HG03139 (cell line): ENCODE measurements around the gene KDM5D.

Source experiments
- ATAC-seq: cut with Tn5 transposase; IDR thresholded peaks from one replicate; pipeline ENCODE4 v1.9.1; 2021; ENCODE audit not compliant: unreplicated experiment

Gene KDM5D

GRCh38 chrY:19744381-19745378 lies at the start of gene KDM5D:
Gene KDM5D, minus strand, starts transcription at chrY:19744726. Its CDS starts 192 bp downstream, at chrY:19744534.
- peak; percentile 61 for ATAC-seq

- no peak for ATAC-seq
Observed at GRCh38 chrY:19768375-19768774, 23.8 kb upstream of the KDM5D start.

DNA sequence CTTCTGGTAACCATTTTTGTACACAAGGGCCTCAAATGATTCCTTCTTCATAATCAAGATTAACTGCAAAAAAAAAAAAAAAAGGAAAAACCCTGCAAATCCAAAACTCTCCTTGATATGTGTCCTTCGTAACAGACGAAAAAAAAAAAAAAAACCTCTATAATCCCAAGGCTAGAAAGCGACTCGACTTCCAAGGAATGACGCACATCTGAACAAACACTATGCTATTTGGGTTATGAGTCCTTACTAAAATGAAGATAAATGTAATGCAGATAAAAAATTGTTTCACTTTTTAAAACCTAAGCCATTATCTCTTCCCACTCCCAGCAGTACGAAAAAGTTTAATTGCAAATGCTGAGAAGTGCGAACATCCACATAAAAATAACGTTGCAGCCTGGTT lies 1.2 kb downstream of the KDM5D start:
- no peak for ATAC-seq

DNA sequence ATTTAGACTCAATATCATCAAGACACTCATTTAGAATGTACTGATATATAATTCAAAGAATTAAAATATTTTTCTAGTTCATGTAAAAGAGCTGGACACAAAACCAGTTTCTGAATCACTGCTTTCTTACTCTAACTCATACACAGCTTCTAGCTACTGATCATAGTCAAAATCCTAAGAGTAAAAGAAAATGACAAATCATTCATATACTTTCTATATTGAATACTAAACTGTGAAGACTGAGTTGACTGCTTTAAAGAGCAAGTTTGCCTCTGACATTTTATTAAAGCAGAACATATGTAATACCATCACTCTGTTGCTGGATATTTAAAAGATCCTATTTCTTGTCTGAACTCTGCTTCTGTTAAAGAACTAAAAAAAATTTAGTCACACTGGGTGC lies 2.4 kb downstream of the KDM5D start:
- no peak for ATAC-seq

DNA sequence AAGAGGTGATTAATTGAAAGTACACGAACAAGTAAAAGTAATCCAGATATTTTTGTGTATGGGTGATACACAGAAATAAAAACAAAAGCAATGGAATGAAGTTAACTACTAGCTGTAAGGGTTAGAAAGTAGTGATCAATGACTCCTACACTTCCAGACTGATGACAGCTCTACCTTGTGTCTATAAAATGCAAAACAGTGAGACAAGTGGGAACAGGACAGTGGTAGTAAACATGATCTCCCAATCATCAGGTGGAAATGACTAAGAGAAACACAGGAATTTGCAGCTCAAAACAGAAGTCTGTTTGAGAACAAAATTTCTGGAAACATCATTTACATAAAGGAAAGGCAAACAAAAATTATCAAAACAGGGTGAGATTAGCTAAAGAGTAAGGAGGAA lies 10.1 kb downstream of the KDM5D start:
- ATAC-seq: no peak

DNA sequence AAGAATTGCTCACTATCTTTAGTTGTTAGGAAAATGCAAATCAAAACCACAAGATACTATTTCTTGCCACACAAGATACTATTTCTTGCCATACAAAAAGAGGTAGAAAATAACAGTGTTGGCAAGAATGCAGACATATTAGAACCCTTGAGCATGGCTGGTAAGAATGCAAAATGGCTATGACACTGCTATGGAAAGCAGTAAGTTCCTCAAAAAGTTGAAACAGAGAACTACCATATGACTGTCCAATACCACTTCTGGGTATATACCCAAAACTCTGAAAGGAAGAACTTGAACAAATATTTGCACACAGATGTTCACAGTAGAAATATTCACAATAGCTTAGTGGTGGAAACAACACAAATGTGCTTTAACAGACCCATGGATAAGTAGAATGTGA lies 26.6 kb downstream of the KDM5D start:
- peak; percentile 93 for ATAC-seq

DNA sequence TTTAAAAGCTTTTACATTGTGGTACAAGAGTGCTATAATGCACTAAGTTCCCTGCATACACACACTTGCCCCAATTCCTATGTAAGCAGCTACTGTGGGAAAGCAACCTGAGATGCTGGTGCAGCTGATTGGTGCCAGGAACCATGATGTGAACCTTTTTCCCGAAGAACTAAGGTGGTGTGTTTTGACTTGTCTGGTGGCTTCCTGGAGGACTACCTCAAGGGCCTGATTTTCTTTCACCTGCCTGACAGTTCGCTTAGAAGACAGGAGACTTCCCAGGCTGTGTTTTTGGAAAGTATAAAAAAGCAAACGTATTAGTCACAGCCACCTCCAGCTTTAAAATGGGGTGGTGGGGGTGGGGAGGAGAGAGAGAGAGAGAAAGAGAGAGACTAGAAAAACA lies 27.4 kb downstream of the KDM5D start:
- ATAC-seq: no peak

- no peak for ATAC-seq
Observed at GRCh38 chrY:19715226-19715625, 29.3 kb downstream of the KDM5D start.

- no peak for ATAC-seq
Observed at GRCh38 chrY:19713430-19713829, 31.1 kb downstream of the KDM5D start.

DNA sequence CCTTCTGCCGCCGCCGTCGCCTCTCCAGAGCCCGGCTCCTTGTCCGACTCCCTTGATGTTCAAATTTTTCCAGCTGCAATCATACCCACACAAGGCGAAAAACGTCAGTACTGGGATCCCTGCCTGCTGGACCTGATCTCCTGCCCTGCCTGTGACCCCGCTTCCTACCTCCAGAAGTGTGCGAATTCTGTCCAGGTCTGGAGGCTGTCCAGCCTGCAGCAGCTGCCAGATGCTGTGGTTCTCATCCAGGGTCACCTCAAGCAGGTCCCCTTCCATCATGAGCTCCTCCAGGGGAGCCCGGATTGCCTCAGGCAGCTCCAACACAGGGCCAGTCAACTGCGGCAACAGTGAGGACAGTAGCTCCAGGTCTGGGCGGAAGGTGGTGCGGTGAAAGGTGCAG lies 38.3 kb downstream of the KDM5D start:
- ATAC-seq: no peak

DNA sequence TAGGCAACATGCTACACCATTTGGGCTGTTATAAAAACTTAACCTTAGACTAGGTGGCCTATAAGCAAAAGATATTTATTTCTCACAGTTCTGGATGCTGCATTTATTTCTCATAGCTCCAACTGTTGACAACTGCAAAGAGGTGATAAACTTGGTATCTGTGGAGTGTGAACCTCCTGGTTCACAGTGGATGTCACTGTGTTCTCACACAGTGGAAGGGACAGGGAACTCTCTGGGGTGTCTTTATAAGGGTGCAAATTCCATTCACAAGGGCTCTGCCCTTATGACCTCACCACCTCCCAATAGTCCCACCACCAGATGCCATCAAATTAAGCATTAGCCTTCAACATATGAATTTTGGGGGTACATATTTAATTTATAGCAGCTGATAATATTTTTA lies 46.0 kb downstream of the KDM5D start:
- no peak for ATAC-seq

GRCh38 chrY:19680821-19681220 lies 63.7 kb downstream of the KDM5D start:
- ATAC-seq: no peak
